Measurements from ENCODE around the gene KCNQ4.

GRCh38 chr1:40887652-40888051 is 104.1 kb downstream of the KCNQ4 start:
- TF ChIP-seq CTCF (conservative IDR thresholded peaks at IDR 0.05 in 1 of 2, IDR thresholded peaks at IDR 0.05 in 1 of 2; ENCODE audit: extremely low read depth in 1 of 2, insufficient read depth in 1 of 2, low read depth in 1 of 2, low read length in 2 of 2) (no peak), EZH2 (IDR thresholded peaks at IDR 0.05; ENCODE audit: borderline replicate concordance, low read length) (no peak)

Data from mammary epithelial cell (primary cell).